IMR-90 (cell line): Measurements from ENCODE around the gene TRIM46.

Experiments used
- BHLHE40 ChIP-seq: fragments of 150-350 bp; IDR thresholded peaks from 2 replicates; pipeline ENCODE4 v1.6.1; 2016; ENCODE audit warnings: mild to moderate bottlenecking, low read depth, low read length
- CHD1 ChIP-seq: IDR thresholded peaks from 2 replicates; pipeline ENCODE4 v1.6.1; 2012; ENCODE audit warnings: low read depth, low read length, improper control_type of control experiment
- CTCF ChIP-seq: conservative IDR thresholded peaks from 2 replicates; pipeline ENCODE4 v1.5.1; 2012; ENCODE audit warnings: mild to moderate bottlenecking, low read depth, low read length, improper control_type of control experiment
- MXI1 ChIP-seq: IDR thresholded peaks from 2 replicates; pipeline ENCODE4 v1.6.1; 2012; ENCODE audit warnings: low read depth, mild to moderate bottlenecking, low read length, moderate library complexity, borderline replicate concordance
- POLR2A ChIP-seq: IDR thresholded peaks from 2 replicates; pipeline ENCODE4 v1.6.1; 2012; ENCODE audit warnings: mild to moderate bottlenecking, low read depth, low read length
- RFX5 ChIP-seq: IDR thresholded peaks from 2 replicates; pipeline ENCODE4 v1.8.0; 2012; ENCODE audit warnings: low read depth, mild to moderate bottlenecking, low read length, moderate library complexity
- USF2 ChIP-seq: fragments of 150-350 bp; IDR thresholded peaks from 2 replicates; pipeline ENCODE4 v1.6.1; 2017; ENCODE audit warnings: mild to moderate bottlenecking, antibody characterized with exemption, low read length, low read depth

- TF ChIP-seq POLR2A (peak; percentile 42; the same call in 1 of the 2 replicates), CHD1 (no peak), USF2 (no peak), CTCF (no peak), MXI1 (no peak), RFX5 (no peak), BHLHE40 (peak; percentile 42; the same call in 1 of the 2 replicates)
These were observed 33.6 kb upstream of the TRIM46 start, which contains the start of gene DPM3 for GRCh38 chr1:155139895-155140629.
